HG02970 (cell line): ENCODE results near the gene AFG1L.
"Not testable (repeated sequence)": the region's sequence is repeated elsewhere in the genome, so short reads cannot be mapped to it uniquely, and the experiment has no call there.

Experiments
- ATAC-seq: cut with Tn5 transposase; IDR thresholded peaks from one replicate; pipeline ENCODE4 v1.9.1; 2021; ENCODE audit warnings: mild to moderate bottlenecking, moderate library complexity, moderate number of reproducible peaks; ENCODE audit not compliant: unreplicated experiment, low FRiP score

Gene AFG1L

DNA sequence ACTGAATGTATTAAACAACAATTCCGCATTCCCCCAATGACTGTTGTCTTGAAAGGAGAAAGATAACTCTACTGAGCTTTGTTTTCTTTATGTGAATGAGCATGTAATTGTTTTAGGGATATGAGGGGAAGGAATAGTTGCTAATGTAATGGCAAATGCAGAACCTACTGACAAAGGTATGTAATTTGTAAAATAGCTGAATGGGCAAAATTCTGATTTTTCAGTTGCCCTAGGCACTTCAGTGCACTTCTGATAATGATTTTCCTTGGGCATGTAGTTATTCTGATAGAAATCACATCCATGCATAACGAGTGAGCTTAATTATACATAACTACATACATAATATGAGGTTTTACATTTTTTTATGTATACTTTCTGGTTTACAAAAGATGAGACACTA is 212.5 kb downstream of the AFG1L start:
- no peak for ATAC-seq

DNA sequence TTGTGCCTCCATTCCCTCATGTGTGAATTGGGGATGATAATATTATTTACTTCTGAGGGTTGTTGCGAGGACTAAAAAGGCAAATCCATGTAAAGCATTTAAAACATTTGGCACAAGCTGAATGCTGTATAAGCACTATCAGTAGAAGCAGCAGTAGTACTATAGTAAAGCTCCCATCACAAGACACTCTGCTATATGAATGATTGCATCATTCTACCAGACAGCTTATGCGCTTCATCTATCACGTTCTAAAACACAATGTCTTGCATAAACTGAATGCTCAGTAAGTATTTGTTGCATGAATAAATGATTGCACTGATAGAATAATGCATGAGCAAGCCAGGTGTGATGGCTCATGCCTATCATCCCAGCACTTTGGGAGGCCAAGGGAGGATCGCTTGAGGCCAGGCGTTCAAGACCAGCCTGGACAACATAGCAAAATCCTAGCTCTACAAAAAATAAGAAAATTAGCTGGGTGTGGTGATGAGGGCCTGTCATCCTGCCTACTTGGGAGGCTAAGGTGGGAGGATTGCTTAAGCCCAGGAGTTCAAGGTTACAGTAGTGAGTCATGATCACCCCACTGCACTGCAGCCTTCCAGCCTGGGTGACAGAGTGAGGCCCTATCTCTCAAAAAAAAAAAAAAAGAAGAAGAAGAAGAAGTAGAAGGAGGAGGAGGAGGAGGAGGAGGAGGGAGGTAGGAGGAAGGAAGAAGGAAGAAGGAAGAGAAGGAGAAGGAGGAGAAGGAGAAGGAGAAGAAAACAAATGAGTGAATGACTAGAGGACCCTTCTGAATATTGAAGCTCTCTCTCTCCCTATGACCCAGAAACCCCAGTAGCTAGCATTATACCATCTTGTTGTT is 215.8 kb downstream of the AFG1L start:
- no peak for ATAC-seq

DNA sequence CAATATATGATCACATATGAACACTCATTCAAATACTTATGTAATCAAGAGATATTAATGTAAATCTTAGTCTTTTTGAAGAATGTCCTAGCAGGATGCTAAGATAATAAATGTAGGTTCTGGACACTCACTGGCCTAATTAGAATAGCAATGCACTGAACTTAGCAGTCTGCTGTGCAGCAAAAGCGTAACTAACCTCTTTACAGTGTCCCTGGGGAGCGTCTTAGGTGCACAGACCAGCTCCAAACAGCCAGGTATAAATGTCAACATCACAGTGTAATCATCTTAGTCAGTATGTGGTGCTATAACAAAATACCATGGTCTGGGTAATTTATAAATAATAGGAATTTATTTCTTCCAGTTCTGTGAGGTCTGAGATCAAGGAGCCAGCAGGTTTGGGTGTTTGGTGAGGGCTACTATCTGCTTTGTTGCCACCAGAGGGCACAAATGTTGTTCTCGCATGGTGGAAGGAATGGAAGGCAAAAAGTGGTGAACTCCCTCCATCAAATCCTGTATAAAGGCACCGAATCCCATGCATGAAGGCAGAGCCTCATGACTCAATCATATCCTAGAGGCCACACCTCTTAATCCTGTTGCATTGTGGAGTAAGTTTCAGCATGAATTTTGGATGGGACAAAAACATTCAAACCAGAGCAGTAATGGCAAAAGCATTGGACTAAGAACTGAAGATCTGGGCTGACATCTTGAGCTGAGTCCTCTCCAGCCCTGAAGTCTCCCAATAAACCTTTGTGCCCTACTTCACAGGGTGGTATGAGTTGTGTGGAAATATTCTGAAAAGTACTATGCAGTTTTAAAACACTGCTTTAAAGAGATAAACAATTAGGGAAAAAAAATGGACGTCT is 224.1 kb downstream of the AFG1L start:
- no peak for ATAC-seq

DNA sequence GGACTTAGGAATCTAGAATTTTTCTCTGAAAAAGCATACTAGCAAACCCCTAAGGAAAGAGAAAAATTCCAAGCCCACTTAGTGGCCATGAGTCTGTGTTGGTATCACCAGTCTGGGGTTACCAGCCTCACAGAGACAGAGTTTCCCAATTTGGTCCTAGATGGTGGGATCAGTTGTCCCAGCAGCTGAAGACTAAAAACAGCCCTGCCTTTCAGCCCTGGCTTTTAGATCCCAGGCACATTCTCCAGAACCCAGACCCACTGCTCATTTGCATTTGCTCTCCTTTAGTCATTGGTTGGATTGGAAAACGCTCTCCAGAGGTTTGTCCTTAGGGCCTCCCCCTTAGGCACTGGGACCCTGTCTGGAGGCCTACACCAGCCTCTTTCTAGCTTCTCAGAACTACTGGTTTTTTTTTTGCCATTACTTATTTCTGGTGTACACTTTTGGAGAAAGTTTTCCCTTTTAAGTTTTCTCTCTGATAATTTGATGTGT is 226.8 kb downstream of the AFG1L start:
- no peak for ATAC-seq

DNA sequence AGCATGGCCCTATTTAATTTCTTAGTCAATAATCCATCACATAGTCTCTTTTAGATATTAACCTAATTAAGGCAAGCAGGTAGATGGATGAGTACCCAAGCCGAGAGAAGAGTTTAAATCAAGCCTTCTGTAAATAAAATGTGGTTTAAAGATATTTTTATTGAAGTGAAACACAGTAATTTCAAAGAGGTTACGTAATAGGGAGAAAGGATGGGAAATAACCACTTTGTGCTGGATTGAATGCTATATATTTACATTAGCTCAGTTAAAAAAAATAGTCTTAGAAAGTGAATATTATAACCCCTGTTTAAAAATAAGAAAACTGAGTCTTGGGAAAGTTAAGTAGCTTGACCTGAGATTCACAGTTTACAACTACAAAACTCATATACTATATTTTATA is 228.8 kb downstream of the AFG1L start:
- ATAC-seq, result no peak

DNA sequence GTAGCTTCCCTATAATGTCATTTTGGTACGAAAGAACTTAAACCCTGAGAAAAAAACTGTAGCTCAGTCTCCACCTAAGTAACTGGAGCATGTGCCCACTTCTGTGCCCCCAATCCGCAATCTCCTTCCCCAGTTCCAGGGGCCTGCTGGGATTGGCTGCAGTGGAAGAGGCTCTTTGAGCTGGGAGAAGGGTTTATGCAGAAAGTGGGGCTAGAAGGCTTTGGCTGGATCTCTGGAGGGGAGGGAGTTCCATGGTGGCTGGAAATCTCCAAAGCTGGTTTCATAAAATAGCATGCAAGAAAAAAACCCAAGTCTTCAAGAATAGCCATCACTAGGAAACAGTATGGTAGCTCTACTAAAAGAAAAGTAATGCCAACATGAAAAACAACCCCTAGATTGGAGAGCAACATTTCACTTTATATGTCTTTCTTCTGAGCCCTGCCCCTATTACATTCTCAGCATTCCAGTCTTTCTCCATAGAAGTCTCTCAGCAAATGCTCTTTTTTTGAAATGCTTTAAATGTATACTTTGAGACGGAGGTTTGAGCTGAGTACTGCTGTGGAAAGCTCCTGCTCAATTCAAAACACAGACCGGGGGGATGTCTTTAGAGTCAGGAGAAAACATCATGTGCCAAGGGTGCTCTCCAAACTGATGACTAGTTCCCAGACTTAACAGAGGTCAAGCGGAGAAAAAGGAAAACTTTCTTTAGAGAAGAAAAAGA is 229.8 kb downstream of the AFG1L start:
- ATAC-seq, result no peak

DNA sequence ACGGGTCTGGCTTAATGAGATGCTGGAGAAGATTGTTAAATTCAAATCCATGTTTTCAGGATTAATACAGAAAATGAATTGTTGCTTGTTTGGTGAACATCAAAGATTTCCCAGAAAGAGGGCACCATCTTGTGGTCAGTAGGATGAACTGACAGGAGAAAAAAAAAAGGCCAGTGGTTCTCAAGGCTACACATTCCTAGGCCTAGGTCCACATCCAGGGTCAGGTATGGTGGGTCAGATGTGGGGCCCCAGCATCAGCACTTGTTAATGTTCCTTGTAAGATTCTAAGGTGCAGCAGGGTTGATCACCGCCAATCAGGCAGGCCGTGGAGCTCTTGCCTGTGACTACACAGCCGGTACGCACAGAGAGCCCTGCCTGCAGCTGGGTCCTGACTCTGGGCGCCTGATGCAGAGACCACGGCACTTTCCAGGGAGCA is 231.9 kb downstream of the AFG1L start:
- no peak for ATAC-seq

DNA sequence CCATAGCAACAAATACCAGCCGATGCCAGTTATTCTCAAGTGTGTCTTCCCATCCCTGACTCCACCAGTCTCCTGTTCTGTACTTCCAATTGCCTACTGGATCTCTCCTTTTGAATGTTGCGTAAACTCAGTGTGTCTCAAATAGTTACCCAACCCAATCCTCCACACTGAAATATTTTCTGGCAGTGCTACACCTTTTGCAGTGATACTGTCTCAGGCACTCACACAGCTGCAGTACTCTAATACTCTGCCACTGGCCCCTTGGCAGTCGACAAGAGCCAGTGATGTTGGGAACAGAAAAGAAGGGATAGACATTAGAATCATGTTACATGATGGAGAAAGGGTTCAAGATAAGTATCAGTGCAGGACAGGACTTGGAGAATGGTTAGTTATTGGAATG is 234.0 kb downstream of the AFG1L start:
- no peak for ATAC-seq

- ATAC-seq, result no peak
Observed at GRCh38 chr6:108531332-108531731, 236.5 kb downstream of the AFG1L start.

GRCh38 chr6:108535114-108535742 is 240.4 kb downstream of the AFG1L start:
- ATAC-seq, result no peak

GRCh38 chr6:108535920-108536535 is 241.2 kb downstream of the AFG1L start:
- not testable (repeated sequence) for ATAC-seq

GRCh38 chr6:108541843-108542759 is 247.2 kb downstream of the AFG1L start:
- ATAC-seq, result no peak

GRCh38 chr6:108543175-108543940 is 248.5 kb downstream of the AFG1L start:
- ATAC-seq, result no peak

DNA sequence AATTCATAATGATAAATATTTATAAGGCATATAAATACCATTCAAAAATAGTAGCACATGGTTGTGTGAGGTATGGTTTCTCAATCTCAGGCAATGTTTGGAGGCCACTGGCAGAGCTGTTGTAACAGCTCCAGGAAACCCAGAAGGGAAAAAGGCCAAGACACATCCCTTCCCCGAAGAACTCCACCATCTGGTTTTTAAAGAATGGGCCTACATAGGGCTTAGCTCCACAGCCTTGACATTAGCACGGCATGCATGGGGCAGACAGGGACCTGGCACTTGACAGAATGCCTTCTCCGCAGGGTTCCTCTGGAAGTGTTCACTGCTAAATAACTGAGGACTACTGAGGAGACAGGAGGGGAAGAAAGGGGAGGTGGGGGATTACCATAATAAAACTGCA is 249.8 kb downstream of the AFG1L start:
- ATAC-seq, result no peak

DNA sequence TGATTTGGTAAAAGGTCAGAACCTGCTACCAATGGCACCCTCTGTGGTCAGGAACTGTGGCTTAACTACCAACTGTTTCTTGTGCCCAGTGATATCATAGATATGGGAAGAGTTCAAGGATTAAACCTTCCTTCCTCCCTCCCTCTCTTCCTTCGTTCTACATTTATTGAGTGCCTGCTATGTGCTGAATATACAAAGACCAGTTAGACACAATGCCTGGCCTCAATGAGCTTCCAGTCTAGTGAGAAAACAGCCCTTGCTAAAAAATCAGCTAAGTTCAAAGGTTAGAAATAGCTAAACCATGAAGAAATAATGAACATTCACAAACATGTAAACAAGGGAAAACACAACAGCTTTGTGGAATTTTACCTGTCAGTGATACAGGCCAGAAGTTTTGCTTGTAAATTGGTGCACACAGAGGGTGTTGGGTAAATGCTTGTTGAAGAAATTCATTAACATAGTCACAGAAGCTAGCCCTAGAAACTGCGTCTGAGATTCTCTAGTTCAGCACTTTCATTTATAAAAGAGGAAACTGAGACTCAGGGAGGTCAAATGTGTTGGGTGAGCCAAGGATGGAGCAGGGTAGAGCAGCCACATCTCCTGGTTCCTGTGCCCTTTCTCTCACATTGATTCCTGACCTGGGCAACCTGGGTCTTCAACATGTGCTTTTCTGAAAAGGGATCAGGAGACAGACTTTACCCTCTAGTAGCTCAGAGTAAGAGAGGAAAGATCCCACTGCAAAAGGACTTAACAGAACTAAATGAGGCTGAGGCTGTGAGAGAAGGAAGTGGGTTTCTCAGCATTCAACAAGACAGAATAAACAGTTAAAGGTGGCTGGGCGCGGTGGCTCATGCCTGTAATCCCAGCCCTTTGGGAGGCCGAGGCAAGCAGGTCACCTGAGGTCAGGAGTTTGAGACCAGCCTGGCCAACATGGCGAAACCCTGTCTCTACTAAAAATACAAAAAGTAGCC is 251.5 kb downstream of the AFG1L start:
- ATAC-seq, result no peak

GRCh38 chr6:108549241-108549640 is 254.4 kb downstream of the AFG1L start:
- no peak for ATAC-seq

GRCh38 chr6:108549741-108550140 is 254.9 kb downstream of the AFG1L start:
- ATAC-seq, result no peak
